GM18498 (cell line): Measurements from ENCODE around the gene NDUFV3.
A peak's percentile ranks its signal among the peaks of the same experiment; 100 is the strongest.
"Not testable (repeated sequence)": the region's sequence is repeated elsewhere in the genome, so short reads cannot be mapped to it uniquely, and the experiment has no call there.

Experiments
- ATAC-seq: cut with Tn5 transposase; IDR thresholded peaks from one replicate; pipeline ENCODE4 v1.9.1; 2021; ENCODE audit warnings: mild to moderate bottlenecking, moderate library complexity; ENCODE audit not compliant: unreplicated experiment

The NDUFV3 gene

GRCh38 chr21:42883921-42884320, 9.2 kb upstream of the NDUFV3 start:
- ATAC-seq, result no peak

- no peak for ATAC-seq
Observed at GRCh38 chr21:42887326-42887725, 5.8 kb upstream of the NDUFV3 start.

- peak; percentile 23 for ATAC-seq
Observed at GRCh38 chr21:42892582-42892930, 553 bp upstream of the NDUFV3 start.

- no peak for ATAC-seq
Observed at GRCh38 chr21:42900446-42900845, 7.3 kb downstream of the NDUFV3 start.

GRCh38 chr21:42903817-42904216, 10.7 kb downstream of the NDUFV3 start:
- no peak for ATAC-seq

GRCh38 chr21:42905195-42905594, 12.1 kb downstream of the NDUFV3 start:
- no peak for ATAC-seq

GRCh38 chr21:42906233-42906632, 13.1 kb downstream of the NDUFV3 start:
- no peak for ATAC-seq

- ATAC-seq, result not testable (repeated sequence)
Observed at GRCh38 chr21:42908484-42908883, 15.4 kb downstream of the NDUFV3 start.

GRCh38 chr21:42911920-42912319, 18.8 kb downstream of the NDUFV3 start:
- not testable (repeated sequence) for ATAC-seq

- no peak for ATAC-seq
Observed at GRCh38 chr21:42913476-42913875, 20.4 kb downstream of the NDUFV3 start.

GRCh38 chr21:42918291-42918690, 25.2 kb downstream of the NDUFV3 start:
- no peak for ATAC-seq

GRCh38 chr21:42921927-42922326, 28.8 kb downstream of the NDUFV3 start:
- ATAC-seq, result no peak

- no peak for ATAC-seq
Observed at GRCh38 chr21:42922918-42923317, 29.8 kb downstream of the NDUFV3 start.

GRCh38 chr21:42923553-42924432, 30.7 kb downstream of the NDUFV3 start:
- no peak for ATAC-seq

- no peak for ATAC-seq
Observed at GRCh38 chr21:42924433-42924751, 31.3 kb downstream of the NDUFV3 start.

- no peak for ATAC-seq
Observed at GRCh38 chr21:42925114-42925926, 32.2 kb downstream of the NDUFV3 start, which contains the start of gene ERVH48-1. Gene ERVH48-1, minus strand, starts transcription at chr21:42925630. Its CDS starts 6,624 bp downstream, at chr21:42919006.

- ATAC-seq, result not testable (repeated sequence)
Observed at GRCh38 chr21:42927474-42928200, 34.5 kb downstream of the NDUFV3 start.

GRCh38 chr21:42929969-42930368, 36.9 kb downstream of the NDUFV3 start:
- ATAC-seq, result no peak

GRCh38 chr21:42931560-42932235, 38.6 kb downstream of the NDUFV3 start:
- no peak for ATAC-seq

GRCh38 chr21:42932378-42933136, 39.4 kb downstream of the NDUFV3 start:
- ATAC-seq, result not testable (repeated sequence)
